Measurements from ENCODE around the gene ANKRD50.

- TF ChIP-seq CTCF (optimal IDR thresholded peaks at IDR 0.05 in 1 of 3, IDR thresholded peaks at IDR 0.05 in 1 of 3, conservative IDR thresholded peaks at IDR 0.05 in 1 of 3; ENCODE audit: extremely low read depth in 1 of 3, insufficient read depth in 2 of 3, low read length in 3 of 3) (no peak), EZH2 (IDR thresholded peaks at IDR 0.05; ENCODE audit: low read length) (no peak)
These were observed 20.7 kb downstream of the ANKRD50 start for GRCh38 chr4:124691801-124692200.
